Mesenteric fat pad (tissue), 1 donor: ENCODE results near the gene EWSR1. TPM values are rescaled to one million over a fixed set of nuclear protein-coding genes. Genes with fewer than 3 reads are reported as not detected.

Source experiments
- microRNA-seq: library from miRNA; unstranded; fragments of <30 nt; microRNA quantifications from one replicate; pipeline ENCODE4 v1.2.0, GENCODE V29; 2020; ENCODE audit warnings: borderline number of aligned reads
- total RNA-seq: library from RNA; stranded (reverse); fragmentation: NEBNext Ultra II Directional; extraction: Animal tissue kit (Norgen Biotek cat#: 25700); gene quantifications from one replicate; pipeline ENCODE4 v1.2.1, GENCODE V29; 2021
- donor health status: DM: yes; HTN: yes; CAD: no.

The EWSR1 gene
- total RNA-seq, 1 donor from 2014 or later = 191 TPM

Small RNA genes lying within 50 kb of the gene (microRNA-seq; reads per million reads assigned to microRNA genes)
- gene MIR3653 = 13.8 reads per million, percentile 11 among the genes with 10 or more reads in this experiment

Other genes starting within 250 kb of the EWSR1 start
- not detected for gene C22orf31, start 206.4 kb upstream of the EWSR1 start, total RNA-seq
- 10.6 TPM for gene KREMEN1, start 195.2 kb upstream of the EWSR1 start, total RNA-seq
- 1.4 TPM for gene EMID1, start 62.4 kb upstream of the EWSR1 start, total RNA-seq
- 19.2 TPM for gene RHBDD3, start 287 bp upstream of the EWSR1 start, total RNA-seq
- 36.2 TPM for gene GAS2L1, start 38.4 kb downstream of the EWSR1 start, total RNA-seq
- 1.9 TPM for gene RASL10A, start 47.4 kb downstream of the EWSR1 start, total RNA-seq
- 89.3 TPM for gene AP1B1, start 120.3 kb downstream of the EWSR1 start, total RNA-seq
- not detected for gene RFPL1, start 170.3 kb downstream of the EWSR1 start, total RNA-seq
- gene NEFH, start 211.9 kb downstream of the EWSR1 start, total RNA-seq = 0.87 TPM